Esophagus (tissue), 2 donors: ENCODE results near the gene NOXA1. TPM values are rescaled to one million over a fixed set of nuclear protein-coding genes. Genes with fewer than 3 reads are reported as not detected.

ENCODE experiments used
- H3K27ac ChIP-seq, 2 donors: one replicate each; pipeline ENCODE4 v1.5.1; 2013; ENCODE audit warnings: low read depth in 2 of 2, mild to moderate bottlenecking in 2 of 2, inconsistent platforms in 1 of 2, low read length in 1 of 2, moderate library complexity in 1 of 2
- H3K27me3 ChIP-seq, 2 donors: one replicate each; pipeline ENCODE4 v1.6.1; 2013; ENCODE audit warnings: low read length in 2 of 2, control low read depth in 1 of 2, mild to moderate bottlenecking in 1 of 2; ENCODE audit not compliant: insufficient read depth in 2 of 2, control insufficient read depth in 1 of 2
- H3K36me3 ChIP-seq, 2 donors: one replicate each; pipeline ENCODE4 v1.6.1; 2013; ENCODE audit warnings: low read length in 1 of 2; ENCODE audit not compliant: control insufficient read depth in 2 of 2, insufficient read depth in 2 of 2
- H3K4me1 ChIP-seq, 2 donors: one replicate each; pipeline ENCODE4 v1.6.1; 2013; ENCODE audit warnings: low read length in 1 of 2; ENCODE audit not compliant: control insufficient read depth in 2 of 2, insufficient read depth in 2 of 2
- H3K4me3 ChIP-seq, 2 donors: one replicate each; pipeline ENCODE4 v1.5.1; 2013; ENCODE audit warnings: low read length in 2 of 2, mild to moderate bottlenecking in 2 of 2, low read depth in 1 of 2, moderate library complexity in 1 of 2
- H3K9me3 ChIP-seq, 2 donors: one replicate each; pipeline ENCODE4 v1.6.1; 2013; ENCODE audit warnings: mild to moderate bottlenecking in 2 of 2, low read depth in 1 of 2, low read length in 1 of 2, moderate library complexity in 1 of 2; ENCODE audit not compliant: control insufficient read depth in 2 of 2, insufficient read depth in 1 of 2
- WGBS, 2 donors: extraction: QIAGEN DNeasy Blood & Tissue Kit; methylation state at CpG; one replicate each; pipeline ENCODE4 v1.1.7; 2013; 5-methylcytosine and 5-hydroxymethylcytosine counted together
- polyA plus RNA-seq, 2 donors: library from polyadenylated mRNA; stranded (reverse); fragments of 200-250 nt; gene quantifications; one replicate each; pipeline ENCODE4 v1.2.3, GENCODE V29; 2013
- donor health status: healthy with polysubstance abuse.
- donor health status: Bipolar disorder and iron deficiency.

The NOXA1 gene
- polyA plus RNA-seq, 2 donors = 6.5 to 14.3 TPM

GRCh38 chr9:137432687-137433348 lies 9.6 kb downstream of the NOXA1 start:
- WGBS, 2 donors = 88 to 90% methylated on average over 18 to 20 of the region's 20 CpGs
- H3K36me3 ChIP-seq = peaks cover 0 to 3% of the 10 kb centered on the region in 2 donors
- peaks cover 0 to 3% of the 10 kb centered on the region in 2 donors for H3K27me3 ChIP-seq
- no peak overlapping the region for H3K4me3 ChIP-seq
- no peaks in the 10 kb centered on the region for H3K9me3 ChIP-seq
- peaks cover 0 to 1% of the 10 kb centered on the region in 2 donors for H3K4me1 ChIP-seq
- H3K27ac ChIP-seq = no peak overlapping the region

DNA sequence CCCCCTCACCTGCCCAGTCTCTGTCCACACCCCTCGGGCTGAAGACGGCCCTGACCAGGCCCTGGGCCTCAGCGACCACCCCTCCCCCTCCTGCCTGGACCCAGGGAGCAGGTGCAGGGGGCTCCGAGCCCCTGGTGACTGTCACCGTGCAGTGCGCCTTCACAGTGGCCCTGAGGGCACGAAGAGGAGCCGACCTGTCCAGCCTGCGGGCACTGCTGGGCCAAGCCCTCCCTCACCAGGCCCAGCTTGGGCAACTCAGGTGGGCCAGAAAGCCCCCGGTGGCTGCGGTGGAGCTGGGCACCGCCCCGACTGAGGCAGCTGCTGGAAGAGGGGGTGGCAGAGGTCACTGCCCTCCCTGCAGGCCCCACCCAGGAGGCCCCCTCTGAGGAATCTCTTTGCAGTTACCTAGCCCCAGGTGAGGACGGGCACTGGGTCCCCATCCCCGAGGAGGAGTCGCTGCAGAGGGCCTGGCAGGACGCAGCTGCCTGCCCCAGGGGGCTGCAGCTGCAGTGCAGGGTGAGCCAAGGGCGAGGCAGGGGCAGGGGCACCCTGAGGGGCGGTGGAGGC lies 10.2 kb downstream of the NOXA1 start:
- Histone ChIP-seq H3K9me3 (no peaks in the 10 kb centered on the region), H3K36me3 (no peaks in the 10 kb centered on the region), H3K27me3 (peaks cover 0 to 3% of the 10 kb centered on the region in 2 donors), H3K27ac (no peak overlapping the region), H3K4me1 (peaks cover 0 to 3% of the 10 kb centered on the region in 2 donors), H3K4me3 (no peak overlapping the region)
- 72 to 83% methylated on average over 16 to 19 of the region's 19 CpGs for WGBS, 2 donors

DNA sequence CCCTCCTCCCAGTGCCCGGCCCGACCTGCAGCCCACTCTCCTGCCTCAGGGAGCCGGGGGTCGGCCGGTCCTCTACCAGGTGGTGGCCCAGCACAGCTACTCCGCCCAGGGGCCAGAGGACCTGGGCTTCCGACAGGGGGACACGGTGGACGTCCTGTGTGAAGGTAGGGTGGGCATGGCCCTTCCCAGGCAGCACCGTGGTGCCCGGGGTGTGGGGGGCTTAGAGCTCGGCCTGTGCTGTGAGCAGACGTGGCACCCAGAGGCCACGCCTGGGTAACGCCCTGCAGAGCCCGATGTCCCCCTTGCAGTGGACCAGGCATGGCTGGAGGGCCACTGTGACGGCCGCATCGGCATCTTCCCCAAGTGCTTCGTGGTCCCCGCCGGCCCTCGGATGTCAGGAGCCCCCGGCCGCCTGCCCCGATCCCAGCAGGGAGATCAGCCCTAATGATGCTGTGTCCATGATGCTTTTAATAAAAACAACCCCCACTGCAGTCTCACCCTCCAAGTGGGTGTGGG lies 10.8 kb downstream of the NOXA1 start:
- Histone ChIP-seq H3K27me3 (peaks cover 0 to 3% of the 10 kb centered on the region in 2 donors), H3K4me1 (peaks cover 0 to 3% of the 10 kb centered on the region in 2 donors), H3K4me3 (no peak overlapping the region), H3K27ac (no peak overlapping the region), H3K9me3 (no peaks in the 10 kb centered on the region), H3K36me3 (no peaks in the 10 kb centered on the region)
- WGBS, 2 donors = 80 to 81% methylated on average over 25 to 26 of the region's 26 CpGs

DNA sequence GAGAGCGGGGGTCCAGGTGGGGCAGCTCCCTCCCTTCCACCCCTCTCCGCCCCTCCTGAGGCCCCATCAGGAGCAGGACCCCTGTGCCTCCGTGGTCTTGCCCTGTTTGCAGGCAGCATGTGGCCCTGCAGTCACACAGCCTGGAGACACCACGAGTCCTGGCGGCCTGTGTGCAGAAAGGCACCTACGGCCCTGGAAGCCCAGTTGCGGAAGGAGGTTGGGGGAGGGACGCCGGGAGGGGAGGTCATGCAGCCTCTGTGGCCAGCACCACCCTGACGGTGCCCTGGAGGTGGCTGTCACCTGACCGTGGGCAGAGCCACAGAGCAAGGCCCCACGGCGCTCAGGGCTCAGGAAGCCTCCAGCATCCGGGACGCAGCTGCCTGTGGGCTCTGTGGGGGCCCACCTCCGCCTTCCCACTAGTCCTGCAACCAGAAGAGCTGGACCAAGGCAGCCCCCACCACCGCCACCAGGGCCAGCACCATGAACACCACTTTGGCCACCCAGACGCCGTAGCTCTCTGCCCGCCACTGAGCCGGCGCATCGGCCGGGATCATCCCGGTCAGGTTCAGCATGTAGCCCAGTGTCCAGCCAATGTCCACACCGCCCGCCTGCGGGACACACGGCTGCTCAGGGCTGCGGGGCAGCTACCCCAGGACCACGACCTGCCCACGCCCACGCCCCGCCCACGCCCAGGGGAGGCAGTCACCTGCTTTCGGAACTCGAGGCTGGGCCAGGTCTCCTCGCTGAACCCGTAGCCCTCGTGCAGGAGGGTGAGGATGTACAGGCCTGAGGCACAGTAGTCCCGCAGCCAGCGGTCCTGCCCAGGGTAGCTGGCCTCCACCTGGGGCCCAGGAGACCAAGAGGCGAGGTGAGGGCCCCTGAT lies 11.5 kb downstream of the NOXA1 start:
- 72 to 78% methylated on average over 42 to 43 of the region's 43 CpGs for WGBS, 2 donors
- peaks cover 0 to 3% of the 10 kb centered on the region in 2 donors for H3K27me3 ChIP-seq

DNA sequence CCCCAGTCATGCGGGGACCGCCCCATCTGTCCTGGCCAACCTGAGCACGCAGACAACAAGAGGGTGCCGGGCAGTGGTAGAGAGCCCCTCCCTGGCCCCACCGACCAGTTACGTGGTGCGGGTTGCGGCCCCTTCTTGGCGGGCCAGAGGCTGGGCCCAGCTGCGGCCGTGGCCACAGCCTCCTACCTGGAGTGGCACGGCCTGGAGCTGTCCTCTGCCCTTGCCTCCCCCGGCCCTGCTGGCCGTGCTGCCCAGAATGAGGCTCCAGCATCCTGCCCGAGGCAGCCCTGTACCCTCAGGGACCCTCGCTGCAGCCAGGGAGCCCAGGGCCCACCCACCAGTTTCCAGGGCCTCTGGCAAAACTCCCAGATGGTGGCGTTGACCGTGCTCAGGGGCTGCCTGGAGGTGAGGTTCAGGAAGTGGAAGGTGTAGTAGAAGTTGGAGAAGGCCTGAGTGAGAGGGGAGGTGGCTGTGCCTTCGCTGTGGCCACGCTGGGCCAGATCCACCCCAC lies 12.2 kb downstream of the NOXA1 start:
- H3K27me3 ChIP-seq = peaks cover 0 to 3% of the 10 kb centered on the region in 2 donors
- no peaks in the 10 kb centered on the region for H3K9me3 ChIP-seq
- no peak overlapping the region for H3K27ac ChIP-seq
- H3K36me3 ChIP-seq = no peaks in the 10 kb centered on the region
- no peak overlapping the region for H3K4me3 ChIP-seq
- H3K4me1 ChIP-seq = peaks cover 0 to 3% of the 10 kb centered on the region in 2 donors
- WGBS, 2 donors = 70 to 73% methylated on average over 20 of the region's 20 CpGs

More for the DNA sequence above, 11.5 kb downstream of the NOXA1 start:
- Histone ChIP-seq H3K27ac (no peak overlapping the region), H3K4me1 (peaks cover 0 to 3% of the 10 kb centered on the region in 2 donors), H3K9me3 (no peaks in the 10 kb centered on the region), H3K4me3 (no peak overlapping the region), H3K36me3 (no peaks in the 10 kb centered on the region)

- Histone ChIP-seq H3K4me3 (no peak overlapping the region), H3K4me1 (peaks cover 0 to 3% of the 10 kb centered on the region in 2 donors), H3K9me3 (no peaks in the 10 kb centered on the region), H3K36me3 (no peaks in the 10 kb centered on the region), H3K27me3 (peaks cover 0 to 3% of the 10 kb centered on the region in 2 donors), H3K27ac (no peak overlapping the region)
- 47 to 51% methylated on average over 27 to 42 of the region's 42 CpGs for WGBS, 2 donors
These were observed 13.0 kb downstream of the NOXA1 start for GRCh38 chr9:137435980-137436760.

GRCh38 chr9:137436761-137437600 lies 13.8 kb downstream of the NOXA1 start:
- Histone ChIP-seq H3K4me3 (no peak overlapping the region), H3K9me3 (no peaks in the 10 kb centered on the region), H3K36me3 (no peaks in the 10 kb centered on the region), H3K27ac (no peak overlapping the region), H3K27me3 (peaks cover 0 to 3% of the 10 kb centered on the region in 2 donors), H3K4me1 (peaks cover 0 to 3% of the 10 kb centered on the region in 2 donors)
- WGBS, 2 donors = 69 to 70% methylated on average over 24 of the region's 24 CpGs

DNA sequence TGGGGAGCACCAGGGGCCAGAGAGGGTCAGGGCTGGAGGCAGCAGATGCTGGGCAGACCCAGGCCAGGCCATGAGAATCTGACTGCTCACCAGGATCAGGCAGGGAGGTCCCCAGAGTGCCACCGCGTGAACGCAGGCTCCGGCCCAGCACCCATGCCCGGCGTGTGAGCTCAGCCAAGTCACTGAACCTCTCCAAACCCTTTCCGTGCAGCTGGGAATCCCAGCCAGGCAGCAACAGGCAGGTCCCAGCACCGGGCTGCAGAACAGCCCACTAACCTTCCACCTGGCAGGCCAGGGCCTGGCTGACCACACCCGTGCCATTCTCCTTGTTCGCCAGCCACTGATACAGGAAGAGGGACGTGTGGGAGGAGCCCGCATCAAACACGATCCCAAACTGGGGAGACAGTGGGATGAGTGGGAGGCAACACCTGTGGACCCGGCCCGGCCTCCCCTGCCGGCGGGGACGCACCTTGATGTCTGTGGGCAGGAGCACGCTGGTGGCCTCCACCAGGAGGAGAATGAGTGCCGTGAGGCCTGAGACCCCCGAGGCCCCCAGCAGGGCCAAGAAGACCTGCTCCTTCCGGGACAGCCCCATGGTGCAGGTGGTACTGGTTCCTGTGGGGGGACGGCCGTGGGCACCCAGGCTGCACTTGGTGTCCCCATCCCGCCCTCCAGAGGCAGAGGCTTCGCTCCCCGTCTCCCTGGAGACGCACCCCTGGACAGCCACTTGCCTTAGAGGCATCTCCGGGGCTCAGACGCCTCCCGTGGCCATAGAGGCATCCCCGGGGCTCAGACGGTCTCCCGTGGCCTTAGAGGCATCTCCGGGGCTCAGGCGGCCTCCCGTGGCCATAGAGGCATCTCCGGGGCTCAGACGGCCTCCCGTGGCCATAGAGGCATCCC lies 14.7 kb downstream of the NOXA1 start:
- no peaks in the 10 kb centered on the region for H3K36me3 ChIP-seq
- H3K9me3 ChIP-seq = no peaks in the 10 kb centered on the region
- no peak overlapping the region for H3K4me3 ChIP-seq
- 64 to 74% methylated on average over 40 of the region's 40 CpGs for WGBS, 2 donors
- no peak overlapping the region for H3K27ac ChIP-seq
- H3K27me3 ChIP-seq = peaks cover 0 to 5% of the 10 kb centered on the region in 2 donors
- H3K4me1 ChIP-seq = peaks cover 0 to 3% of the 10 kb centered on the region in 2 donors
